Measurements from ENCODE around the gene TNKS2. TPM values are rescaled to one million over a fixed set of nuclear protein-coding genes. Genes with fewer than 3 reads are reported as not detected.

TNKS2 gene
- total RNA-seq, 1 donor from 2014 or later = 13.5 TPM

DNA sequence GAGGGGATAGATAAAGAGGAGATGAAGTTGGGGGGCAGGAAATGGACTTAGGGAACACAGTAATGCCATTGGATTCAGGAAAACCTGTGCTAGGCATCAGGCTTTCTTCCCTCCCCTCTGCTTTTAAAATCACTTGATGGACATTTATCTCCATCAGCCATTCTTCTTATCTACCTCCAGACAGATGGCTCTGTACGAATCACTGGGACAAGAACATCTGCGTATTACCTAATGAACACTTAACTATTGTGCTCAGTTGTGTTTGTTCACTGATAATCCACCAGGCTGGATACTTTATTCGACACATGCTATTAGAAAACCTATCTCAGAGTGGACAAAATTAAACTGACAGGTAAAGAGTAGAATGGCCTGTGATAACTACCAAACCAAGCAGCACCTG lies 40.0 kb downstream of the TNKS2 start:
- no peak for ATAC-seq
- intact Hi-C loops (cut with DNase I) = no loop called here
- DNase-seq (ENCODE audit: missing footprints) = no peak

GRCh38 chr10:91843083-91843482 lies 44.9 kb downstream of the TNKS2 start:
- no peak for DNase-seq (ENCODE audit: missing footprints)
- intact Hi-C loops (cut with DNase I) = no loop called here
- ATAC-seq = no peak

- ATAC-seq = no peak
- DNase-seq (ENCODE audit: missing footprints) = no peak
- intact Hi-C loops (cut with DNase I) = no loop called here
Measured at GRCh38 chr10:91856637-91857036, 58.4 kb downstream of the TNKS2 start.

GRCh38 chr10:91860885-91861284 lies 62.7 kb downstream of the TNKS2 start:
- DNase-seq (ENCODE audit: missing footprints) (no peak), ATAC-seq (no peak)
- intact Hi-C loops (cut with DNase I) = no loop called here

- no peak for ATAC-seq
- intact Hi-C loops (cut with DNase I) = no loop called here
- DNase-seq (ENCODE audit: missing footprints) = no peak
Measured at GRCh38 chr10:91864099-91864498, 65.9 kb downstream of the TNKS2 start.

DNA sequence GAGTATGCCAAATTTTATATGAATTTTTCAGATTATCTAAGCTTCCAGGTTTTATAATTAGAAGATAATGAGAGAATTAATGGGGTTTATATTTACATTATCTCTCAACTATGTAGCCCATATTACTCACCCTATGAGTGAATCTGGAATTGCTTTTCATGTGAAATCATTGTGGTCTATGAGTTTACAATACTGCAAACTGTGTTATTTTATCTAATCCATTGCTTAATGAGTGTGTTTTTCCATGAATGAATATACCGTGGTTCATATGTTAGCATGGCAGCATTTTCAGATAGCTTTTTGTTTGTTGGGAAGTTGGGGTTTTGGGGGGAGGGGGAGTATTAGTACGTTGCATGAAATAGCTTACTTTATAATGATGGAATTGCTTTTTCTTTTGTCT lies 66.5 kb downstream of the TNKS2 start:
- intact Hi-C loops (cut with DNase I) = no loop called here
- ATAC-seq (no peak), DNase-seq (ENCODE audit: missing footprints) (no peak)

GRCh38 chr10:91865562-91866081 lies 67.4 kb downstream of the TNKS2 start:
- intact Hi-C loops (cut with DNase I) = no loop called here
- ATAC-seq = no peak
- no peak for DNase-seq (ENCODE audit: missing footprints)

DNA sequence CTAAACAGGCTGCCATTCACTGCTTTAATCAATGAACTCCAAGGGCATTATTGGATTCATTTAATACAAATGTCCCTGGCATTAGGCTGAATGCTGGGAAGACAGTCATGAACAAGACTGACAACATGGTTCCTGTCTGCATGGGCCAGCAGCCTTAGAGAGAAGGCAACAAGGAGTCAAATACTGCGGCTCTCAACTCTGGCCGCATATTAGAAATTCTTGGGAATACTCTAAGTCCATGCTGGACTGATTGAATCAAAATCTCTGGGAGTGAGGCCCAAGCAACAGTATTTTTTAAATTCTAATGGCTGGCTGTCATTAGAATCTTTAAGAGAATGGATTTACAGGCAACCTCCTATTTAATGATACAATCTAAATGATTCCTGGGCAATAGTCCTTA lies 76.9 kb downstream of the TNKS2 start:
- DNase-seq (ENCODE audit: missing footprints) = no peak
- intact Hi-C loops (cut with DNase I) = no loop called here
- no peak for ATAC-seq

DNA sequence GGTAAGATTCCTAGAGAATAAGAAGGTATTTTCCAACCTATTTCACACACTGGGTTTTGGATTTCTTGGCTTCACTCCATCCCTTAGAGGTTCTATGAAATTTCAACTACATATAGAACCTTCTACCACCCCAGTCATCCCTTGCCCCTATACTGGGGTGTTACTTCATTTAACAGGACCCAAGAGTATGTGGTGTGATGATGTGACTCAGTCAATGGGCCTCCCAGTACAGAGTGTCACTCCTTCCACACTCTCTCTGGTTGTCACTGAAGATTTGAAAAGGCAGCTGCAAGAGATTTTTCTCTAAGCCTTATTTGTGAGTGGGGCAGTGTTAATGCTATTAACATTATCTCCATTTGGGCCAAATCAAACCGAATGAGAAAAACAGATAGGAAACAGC lies 77.6 kb downstream of the TNKS2 start:
- ATAC-seq (no peak), DNase-seq (ENCODE audit: missing footprints) (no peak)
- intact Hi-C loops (cut with DNase I) = no loop called here

GRCh38 chr10:91879515-91880170 lies 81.4 kb downstream of the TNKS2 start:
- DNase-seq (ENCODE audit: missing footprints) = no peak
- no peak for ATAC-seq
- intact Hi-C loops (cut with DNase I) = no loop called here

DNA sequence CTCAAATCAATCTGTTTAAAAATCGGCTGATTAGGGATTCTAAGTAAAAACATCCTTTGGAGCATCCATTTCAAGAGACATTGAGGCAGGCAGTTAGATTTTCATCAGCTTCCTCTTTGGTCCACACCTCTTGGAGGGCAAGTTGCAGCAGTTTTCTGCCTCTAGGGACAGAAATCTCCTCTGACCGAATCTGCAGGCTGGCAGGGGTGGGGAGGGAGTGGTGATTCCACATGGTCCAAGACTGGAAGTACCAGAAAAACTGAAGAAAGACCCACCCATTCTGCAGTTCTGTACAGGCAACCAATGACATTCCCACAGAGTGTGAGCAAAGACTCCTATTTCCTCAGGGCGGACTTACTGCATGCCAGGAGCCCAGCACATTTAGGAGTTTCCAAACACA lies 82.1 kb downstream of the TNKS2 start:
- intact Hi-C loops (cut with DNase I) = no loop called here
- no peak for DNase-seq (ENCODE audit: missing footprints)
- peak; percentile 45 for ATAC-seq

DNA sequence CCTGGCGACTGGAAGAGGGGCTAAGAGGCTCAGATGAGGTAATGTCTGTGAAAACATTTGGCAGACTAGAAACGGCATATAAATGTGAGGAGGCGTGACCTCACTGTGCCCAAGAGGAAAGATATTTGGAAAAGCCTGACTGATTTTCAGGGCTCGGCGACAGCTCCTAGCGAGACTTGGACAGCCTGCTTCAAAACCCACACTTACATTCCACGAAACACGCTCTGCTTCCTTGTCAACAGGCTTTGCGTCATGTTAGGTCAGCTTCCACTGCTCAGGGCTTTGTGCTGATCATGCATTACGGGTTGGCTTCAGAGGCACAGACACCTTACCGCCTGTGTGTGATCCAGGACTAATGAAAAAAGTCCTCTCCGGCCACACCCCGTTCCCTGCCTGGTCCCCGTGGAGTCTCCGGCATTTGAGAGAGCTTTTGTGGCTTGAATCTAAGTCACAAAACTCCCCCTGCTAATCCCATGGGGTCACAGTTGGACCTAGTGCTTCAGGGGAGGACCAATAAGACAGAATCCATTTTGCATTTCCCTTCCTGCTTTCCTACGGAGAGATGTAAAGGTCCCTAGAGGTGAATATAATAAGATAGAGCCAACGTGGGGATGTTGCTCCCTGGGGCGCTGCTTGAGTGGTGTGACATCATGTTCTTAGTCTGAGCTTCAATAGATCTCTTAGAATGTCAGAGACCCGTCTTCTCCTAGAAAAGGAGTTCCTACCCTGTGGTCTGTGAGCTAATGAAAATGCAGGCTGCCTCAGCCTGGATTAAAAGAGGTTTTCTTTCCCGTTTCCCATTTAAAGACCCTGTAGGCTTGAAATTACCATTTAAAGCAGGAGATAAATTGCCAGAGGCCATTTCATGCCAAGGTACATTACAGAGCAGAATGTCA lies 85.6 kb downstream of the TNKS2 start:
- peak; percentile 85 for ATAC-seq
- intact Hi-C loops (cut with DNase I) = no loop called here
- DNase-seq (ENCODE audit: missing footprints) = peak; percentile 71

- ATAC-seq (no peak), DNase-seq (ENCODE audit: missing footprints) (no peak)
- intact Hi-C loops (cut with DNase I) = no loop called here
Measured at GRCh38 chr10:91884536-91884935, 86.3 kb downstream of the TNKS2 start.

- no peak for DNase-seq (ENCODE audit: missing footprints)
- ATAC-seq = no peak
- intact Hi-C loops (cut with DNase I) = no loop called here
Measured at GRCh38 chr10:91885362-91886079, 87.3 kb downstream of the TNKS2 start.

DNA sequence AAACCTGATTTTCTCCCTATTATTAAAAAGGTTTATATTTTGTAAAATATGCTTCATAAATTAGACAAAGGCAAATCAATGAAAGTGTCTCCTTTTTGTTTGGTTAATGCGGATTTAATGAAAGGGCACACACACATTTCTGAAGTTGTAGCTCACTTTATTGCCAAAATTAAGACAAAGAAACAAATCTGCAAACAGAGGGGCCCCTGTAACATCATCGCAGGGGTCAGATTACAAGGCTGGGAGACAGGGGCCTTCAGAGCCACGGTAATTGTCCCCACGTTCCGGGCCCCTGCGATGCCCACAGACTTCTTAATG lies 88.7 kb downstream of the TNKS2 start:
- DNase-seq (ENCODE audit: missing footprints) (peak; percentile 32), ATAC-seq (no peak)
- intact Hi-C loops (cut with DNase I) = no loop called here

DNA sequence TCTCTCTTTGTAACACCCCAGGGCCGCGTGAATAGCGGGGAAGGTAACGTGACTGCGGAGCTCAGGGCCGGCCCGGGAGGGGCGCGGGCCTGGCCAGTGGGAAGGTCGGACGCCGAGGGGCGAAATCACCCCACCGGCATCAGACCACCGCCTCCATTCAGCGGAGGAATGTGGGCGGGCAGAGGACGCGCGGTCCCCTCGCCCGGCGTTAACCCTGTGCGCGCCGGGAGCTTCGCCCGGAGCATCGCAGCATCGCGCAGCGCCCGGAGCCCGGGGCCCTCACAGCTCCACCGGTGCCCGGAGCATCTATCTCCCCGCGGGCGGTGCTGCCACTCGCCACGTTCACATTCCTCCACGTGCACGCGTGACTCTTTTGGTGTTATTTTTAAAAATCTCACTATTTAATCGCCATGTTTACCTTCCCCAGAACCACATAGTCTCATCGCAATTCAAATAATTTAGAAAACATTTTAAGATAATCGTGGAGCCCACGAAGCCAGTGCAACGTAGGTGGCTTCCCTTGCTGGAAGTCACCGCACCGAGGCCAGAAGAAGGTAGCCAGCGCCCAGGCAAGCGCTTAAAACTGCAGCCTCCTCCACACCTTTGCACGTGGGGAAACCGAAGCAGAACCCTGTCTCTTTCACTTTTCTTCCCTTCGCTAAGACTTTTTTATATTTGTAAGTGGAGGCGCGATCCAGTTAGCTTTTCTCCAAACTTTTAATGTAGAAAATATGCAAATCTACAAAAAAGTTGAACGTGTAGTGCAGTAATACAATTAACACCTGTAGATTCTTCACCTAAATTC lies 89.2 kb downstream of the TNKS2 start:
- DNase-seq (ENCODE audit: missing footprints) = peak; percentile 66
- peak; percentile 38 for ATAC-seq
- intact Hi-C loops (cut with DNase I) = no loop called here

- ATAC-seq = no peak
- intact Hi-C loops (cut with DNase I) = no loop called here
Measured at GRCh38 chr10:91891125-91892001, 93.1 kb downstream of the TNKS2 start.

GRCh38 chr10:91893051-91893450 lies 94.8 kb downstream of the TNKS2 start:
- intact Hi-C loops (cut with DNase I) = no loop called here
- DNase-seq (ENCODE audit: missing footprints) = no peak
- no peak for ATAC-seq

More at GRCh38 chr10:91891125-91892001, 93.1 kb downstream of the TNKS2 start:
- no peak for DNase-seq (ENCODE audit: missing footprints)

Measured in Right ventricle myocardium inferior (tissue), 1 donor.